GM10266 (cell line): ENCODE results near the gene TMEM207.
A peak's percentile ranks its signal among the peaks of the same experiment; 100 is the strongest.

Source experiments
- DNase-seq: peaks from one replicate; pipeline ENCODE4 v3.0.0; 2012; ENCODE audit errors: extremely low spot score
- CTCF ChIP-seq: IDR thresholded peaks from 2 replicates; pipeline ENCODE4 v1.5.1; 2012; ENCODE audit warnings: mild to moderate bottlenecking, low read depth; ENCODE audit not compliant: control insufficient read depth, insufficient read depth; ENCODE audit errors: missing control alignments

The TMEM207 gene

DNA sequence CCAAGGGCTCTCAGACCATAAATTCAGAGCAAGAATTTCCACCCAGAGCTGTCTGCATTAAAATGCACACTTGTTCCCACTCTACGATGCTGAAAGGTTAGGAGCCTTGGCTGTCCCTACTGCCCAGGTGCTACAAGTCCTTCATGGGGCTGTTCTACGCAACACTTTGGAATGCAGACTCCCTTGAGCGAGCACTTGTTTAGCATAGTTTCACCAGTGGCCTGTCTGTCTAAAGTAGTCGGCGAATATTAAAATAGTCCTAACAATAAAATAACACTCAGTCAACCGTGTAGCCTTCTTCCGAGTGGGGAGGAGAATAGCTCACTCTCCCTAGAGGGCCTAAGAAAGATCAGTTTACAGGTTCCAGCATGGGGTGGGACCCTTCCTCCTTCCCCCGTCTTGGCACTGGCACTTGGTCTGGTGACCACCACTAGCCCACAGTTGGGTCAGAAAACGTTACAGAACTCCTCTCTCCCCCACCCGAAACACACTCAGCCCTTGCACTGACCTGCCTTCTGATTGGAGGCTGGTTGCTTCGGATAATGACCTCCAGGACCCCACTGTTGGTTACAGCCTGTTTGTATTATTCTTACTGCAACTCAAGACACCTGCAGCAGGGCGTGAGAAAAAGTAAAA is 62.0 kb downstream of the TMEM207 start, which contains the start of gene CLDN16:
TSS of gene CLDN16 (plus strand) at position 586 of the 636 bp plus-strand sequence. CDS start 167 bp downstream, outside the sequence.
- no peak for DNase-seq
- no peak for TF ChIP-seq CTCF

GRCh38 chr3:190385731-190386688 is 63.7 kb downstream of the TMEM207 start:
- DNase-seq: no peak
- no peak for TF ChIP-seq CTCF

GRCh38 chr3:190384309-190384756 is 65.4 kb downstream of the TMEM207 start:
- peak; percentile 68 for DNase-seq
- peak; percentile 63 for TF ChIP-seq CTCF

- TF ChIP-seq CTCF: no peak
- no peak for DNase-seq
These were observed 67.6 kb downstream of the TMEM207 start for GRCh38 chr3:190382082-190382481.

GRCh38 chr3:190381441-190381840 is 68.3 kb downstream of the TMEM207 start:
- TF ChIP-seq CTCF: no peak
- no peak for DNase-seq

GRCh38 chr3:190380184-190380583 is 69.5 kb downstream of the TMEM207 start:
- no peak for DNase-seq
- no peak for TF ChIP-seq CTCF
